ENCODE measurements around the gene ARHGAP40. TPM values are rescaled to one million over a fixed set of nuclear protein-coding genes. Genes with fewer than 3 reads are reported as not detected.

The ARHGAP40 gene
- total and polyA plus RNA-seq, 9 of the 15 experiments (the other 6 are each of a cell fraction or from before 2014, with no cell fraction given) = not detected

- TF ChIP-seq, protein P1, sequence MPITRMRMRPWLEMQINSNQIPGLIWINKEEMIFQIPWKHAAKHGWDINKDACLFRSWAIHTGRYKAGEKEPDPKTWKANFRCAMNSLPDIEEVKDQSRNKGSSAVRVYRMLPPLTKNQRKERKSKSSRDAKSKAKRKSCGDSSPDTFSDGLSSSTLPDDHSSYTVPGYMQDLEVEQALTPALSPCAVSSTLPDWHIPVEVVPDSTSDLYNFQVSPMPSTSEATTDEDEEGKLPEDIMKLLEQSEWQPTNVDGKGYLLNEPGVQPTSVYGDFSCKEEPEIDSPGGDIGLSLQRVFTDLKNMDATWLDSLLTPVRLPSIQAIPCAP (CRISPR knock-in tag; IDR thresholded peaks at IDR 0.05; ENCODE audit: borderline replicate concordance) = no peak
- TF ChIP-seq ZNF695 (CRISPR knock-in tag; IDR thresholded peaks at IDR 0.05) (no peak), MECOM (CRISPR knock-in tag; IDR thresholded peaks at IDR 0.05) (no peak), NBN (IDR thresholded peaks at IDR 0.05; ENCODE audit: low read depth) (0 out of 2 replicates have a peak, but pooled peaks have one; percentile 37), VEZF1 (CRISPR knock-in tag; IDR thresholded peaks at IDR 0.05) (no peak), KDM2B (CRISPR knock-in tag; IDR thresholded peaks at IDR 0.05) (no peak), SOX6 (IDR thresholded peaks at IDR 0.05) (peak; percentile 75), ZNF717 (CRISPR knock-in tag; IDR thresholded peaks at IDR 0.05) (no peak), ELF2 (CRISPR knock-in tag; IDR thresholded peaks at IDR 0.05) (no peak), THAP12 (CRISPR knock-in tag; IDR thresholded peaks at IDR 0.05) (no peak), PML (IDR thresholded peaks at IDR 0.05; ENCODE audit: low read length) (peak; percentile 97), ZNF274 (IDR thresholded peaks at IDR 0.05; ENCODE audit: borderline replicate concordance, low read depth, low read length) (peak; percentile 65; the same call in 1 of the 2 replicates), CXXC5 (CRISPR knock-in tag; IDR thresholded peaks at IDR 0.05) (peak; percentile 48; the same call in 1 of the 2 replicates), SIN3B (IDR thresholded peaks at IDR 0.05; ENCODE audit: low read depth) (no peak), ILK (tag; IDR thresholded peaks at IDR 0.05; ENCODE audit: borderline replicate concordance, low read depth) (no peak), ZNF79 (CRISPR knock-in tag; IDR thresholded peaks at IDR 0.05; ENCODE audit: low read depth) (no peak), RNF2 (IDR thresholded peaks at IDR 0.05) (peak; percentile 59; the same call in 1 of the 2 replicates), BMI1 (IDR thresholded peaks at IDR 0.05; ENCODE audit: low read length) (no peak), PCBP1 (IDR thresholded peaks at IDR 0.05; ENCODE audit: low read depth, low read length, poor library complexity, severe bottlenecking) (no peak), BCOR (IDR thresholded peaks at IDR 0.05) (peak; percentile 63; the same call in 1 of the 2 replicates)
- TF ChIP-seq, protein P2, sequence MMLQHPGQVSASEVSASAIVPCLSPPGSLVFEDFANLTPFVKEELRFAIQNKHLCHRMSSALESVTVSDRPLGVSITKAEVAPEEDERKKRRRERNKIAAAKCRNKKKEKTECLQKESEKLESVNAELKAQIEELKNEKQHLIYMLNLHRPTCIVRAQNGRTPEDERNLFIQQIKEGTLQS (IDR thresholded peaks at IDR 0.05) = no peak
- TF ChIP-seq, protein P2 (CRISPR knock-in tag; conservative IDR thresholded peaks at IDR 0.05) = no peak
- TF ChIP-seq, protein P3, sequence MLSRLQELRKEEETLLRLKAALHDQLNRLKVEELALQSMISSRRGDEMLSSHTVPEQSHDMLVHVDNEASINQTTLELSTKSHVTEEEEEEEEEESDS (CRISPR knock-in tag; IDR thresholded peaks at IDR 0.05) = no peak
- TF ChIP-seq, protein P4, sequence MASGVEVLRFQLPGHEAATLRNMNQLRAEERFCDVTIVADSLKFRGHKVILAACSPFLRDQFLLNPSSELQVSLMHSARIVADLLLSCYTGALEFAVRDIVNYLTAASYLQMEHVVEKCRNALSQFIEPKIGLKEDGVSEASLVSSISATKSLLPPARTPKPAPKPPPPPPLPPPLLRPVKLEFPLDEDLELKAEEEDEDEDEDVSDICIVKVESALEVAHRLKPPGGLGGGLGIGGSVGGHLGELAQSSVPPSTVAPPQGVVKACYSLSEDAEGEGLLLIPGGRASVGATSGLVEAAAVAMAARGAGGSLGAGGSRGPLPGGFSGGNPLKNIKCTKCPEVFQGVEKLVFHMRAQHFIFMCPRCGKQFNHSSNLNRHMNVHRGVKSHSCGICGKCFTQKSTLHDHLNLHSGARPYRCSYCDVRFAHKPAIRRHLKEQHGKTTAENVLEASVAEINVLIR (CRISPR knock-in tag; IDR thresholded peaks at IDR 0.05) = no peak
Measured at GRCh38 chr20:38563802-38564431, 37.7 kb upstream of the ARHGAP40 start (continued).

Measured in K562 (cell line).